GM20000 (cell line): Measurements from ENCODE around the gene CCDC170.

ENCODE experiments used
- DNase-seq: peaks from one replicate; pipeline ENCODE4 v3.0.0; 2012; ENCODE audit warnings: low spot score
- CTCF ChIP-seq: IDR thresholded peaks from 2 replicates; pipeline ENCODE4 v1.5.1; 2012; ENCODE audit warnings: mild to moderate bottlenecking, control low read depth; ENCODE audit errors: extremely low read depth, missing control alignments

CCDC170 gene

GRCh38 chr6:151481786-151482185 is 12.0 kb upstream of the CCDC170 start:
- no peak for DNase-seq
- TF ChIP-seq CTCF = no peak

- DNase-seq = peak; percentile 42
These were observed 11.5 kb upstream of the CCDC170 start for GRCh38 chr6:151482290-151482689.

GRCh38 chr6:151483994-151484393 is 9.8 kb upstream of the CCDC170 start:
- TF ChIP-seq CTCF = no peak
- DNase-seq = no peak

More at GRCh38 chr6:151482290-151482689, 11.5 kb upstream of the CCDC170 start:
- TF ChIP-seq CTCF = no peak

GRCh38 chr6:151488226-151488625 is 5.6 kb upstream of the CCDC170 start:
- DNase-seq = no peak
- no peak for TF ChIP-seq CTCF

- TF ChIP-seq CTCF = no peak
- no peak for DNase-seq
These were observed 2.8 kb upstream of the CCDC170 start for GRCh38 chr6:151490996-151491395.

- no peak for TF ChIP-seq CTCF
- DNase-seq = no peak
These were observed 535 bp upstream of the CCDC170 start for GRCh38 chr6:151493161-151493803.

GRCh38 chr6:151494235-151494935 is 568 bp downstream of the CCDC170 start:
- DNase-seq = no peak
- TF ChIP-seq CTCF = no peak
